Measurements from ENCODE around the gene TAMM41.

- TF ChIP-seq, protein P1, sequence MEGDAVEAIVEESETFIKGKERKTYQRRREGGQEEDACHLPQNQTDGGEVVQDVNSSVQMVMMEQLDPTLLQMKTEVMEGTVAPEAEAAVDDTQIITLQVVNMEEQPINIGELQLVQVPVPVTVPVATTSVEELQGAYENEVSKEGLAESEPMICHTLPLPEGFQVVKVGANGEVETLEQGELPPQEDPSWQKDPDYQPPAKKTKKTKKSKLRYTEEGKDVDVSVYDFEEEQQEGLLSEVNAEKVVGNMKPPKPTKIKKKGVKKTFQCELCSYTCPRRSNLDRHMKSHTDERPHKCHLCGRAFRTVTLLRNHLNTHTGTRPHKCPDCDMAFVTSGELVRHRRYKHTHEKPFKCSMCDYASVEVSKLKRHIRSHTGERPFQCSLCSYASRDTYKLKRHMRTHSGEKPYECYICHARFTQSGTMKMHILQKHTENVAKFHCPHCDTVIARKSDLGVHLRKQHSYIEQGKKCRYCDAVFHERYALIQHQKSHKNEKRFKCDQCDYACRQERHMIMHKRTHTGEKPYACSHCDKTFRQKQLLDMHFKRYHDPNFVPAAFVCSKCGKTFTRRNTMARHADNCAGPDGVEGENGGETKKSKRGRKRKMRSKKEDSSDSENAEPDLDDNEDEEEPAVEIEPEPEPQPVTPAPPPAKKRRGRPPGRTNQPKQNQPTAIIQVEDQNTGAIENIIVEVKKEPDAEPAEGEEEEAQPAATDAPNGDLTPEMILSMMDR (conservative IDR thresholded peaks at IDR 0.05; ENCODE audit: low read depth, low read length): no peak
- TF ChIP-seq EZH2 (IDR thresholded peaks at IDR 0.05; ENCODE audit: borderline replicate concordance, low read depth, low read length, poor library complexity, severe bottlenecking): no peak
Observed at GRCh38 chr3:11847607-11848006, 922 bp upstream of the TAMM41 start.

Data from A673 (cell line).